ENCODE data around the gene UBB.

- TF ChIP-seq CTCF (IDR thresholded peaks at IDR 0.05 in 8 of 11, conservative IDR thresholded peaks at IDR 0.05 in 3 of 11) (no peak), POLR2A (IDR thresholded peaks at IDR 0.05) (no peak), POLR2AphosphoS5 (IDR thresholded peaks at IDR 0.05) (no peak)
Measured at GRCh38 chr17:16425698-16426659, 45.1 kb downstream of the UBB start.
